ENCODE data around the gene IFNAR2.

The IFNAR2 gene

GRCh38 chr21:33265664-33266049 is 35.9 kb downstream of the IFNAR2 start:
- peak; percentile 61; the same call in 1 of the 2 replicates for TF ChIP-seq SIN3A (IDR thresholded peaks at IDR 0.05; ENCODE audit: borderline replicate concordance, insufficient read depth, low read length)
- no peak for TF ChIP-seq POLR2AphosphoS5 (IDR thresholded peaks at IDR 0.05; ENCODE audit: low read depth, low read length)
- TF ChIP-seq REST (IDR thresholded peaks at IDR 0.05; ENCODE audit: insufficient read depth in 1 of 2, low read depth in 2 of 2, low read length in 2 of 2): peak; percentile 80 to 91
- TF ChIP-seq TAF1 (IDR thresholded peaks at IDR 0.05; ENCODE audit: borderline replicate concordance, insufficient read depth, low read length): no peak

- TF ChIP-seq POLR2AphosphoS5 (IDR thresholded peaks at IDR 0.05; ENCODE audit: low read depth, low read length) (peak; percentile 67), SIN3A (IDR thresholded peaks at IDR 0.05; ENCODE audit: borderline replicate concordance, insufficient read depth, low read length) (no peak), TAF1 (IDR thresholded peaks at IDR 0.05; ENCODE audit: borderline replicate concordance, insufficient read depth, low read length) (0 out of 2 replicates have a peak, but pooled peaks have one; percentile 19), FOXP2 (optimal IDR thresholded peaks at IDR 0.05; ENCODE audit: borderline replicate concordance, extremely low read depth, extremely low read length, insufficient read depth) (peak; percentile 29), REST (IDR thresholded peaks at IDR 0.05; ENCODE audit: insufficient read depth in 1 of 2, low read depth in 2 of 2, low read length in 2 of 2) (no peak)
Observed at GRCh38 chr21:33266050-33266788, 36.5 kb downstream of the IFNAR2 start, which contains the start of gene IL10RB. TSS of gene IL10RB (plus strand) at chr21:33266367. CDS start at chr21:33266466, 99 bp downstream.

- TF ChIP-seq POLR2AphosphoS5 (IDR thresholded peaks at IDR 0.05; ENCODE audit: low read depth, low read length) (0 out of 2 replicates have a peak, but pooled peaks have one; percentile 4), REST (IDR thresholded peaks at IDR 0.05; ENCODE audit: insufficient read depth in 1 of 2, low read depth in 2 of 2, low read length in 2 of 2) (no peak)
Observed at GRCh38 chr21:33266789-33267135, 37.0 kb downstream of the IFNAR2 start.

GRCh38 chr21:33267250-33267649 is 37.5 kb downstream of the IFNAR2 start:
- TF ChIP-seq POLR2AphosphoS5 (IDR thresholded peaks at IDR 0.05; ENCODE audit: low read depth, low read length) (no peak), TAF1 (IDR thresholded peaks at IDR 0.05; ENCODE audit: borderline replicate concordance, insufficient read depth, low read length) (no peak), SIN3A (IDR thresholded peaks at IDR 0.05; ENCODE audit: borderline replicate concordance, insufficient read depth, low read length) (no peak), REST (IDR thresholded peaks at IDR 0.05; ENCODE audit: insufficient read depth in 1 of 2, low read depth in 2 of 2, low read length in 2 of 2) (no peak), FOXP2 (optimal IDR thresholded peaks at IDR 0.05; ENCODE audit: borderline replicate concordance, extremely low read depth, extremely low read length, insufficient read depth) (no peak)

- TF ChIP-seq REST (IDR thresholded peaks at IDR 0.05; ENCODE audit: insufficient read depth in 1 of 2, low read depth in 2 of 2, low read length in 2 of 2): no peak
- no peak for TF ChIP-seq SIN3A (IDR thresholded peaks at IDR 0.05; ENCODE audit: borderline replicate concordance, insufficient read depth, low read length)
- no peak for TF ChIP-seq FOXP2 (optimal IDR thresholded peaks at IDR 0.05; ENCODE audit: borderline replicate concordance, extremely low read depth, extremely low read length, insufficient read depth)
- TF ChIP-seq POLR2AphosphoS5 (IDR thresholded peaks at IDR 0.05; ENCODE audit: low read depth, low read length): no peak
- no peak for TF ChIP-seq TAF1 (IDR thresholded peaks at IDR 0.05; ENCODE audit: borderline replicate concordance, insufficient read depth, low read length)
Observed at GRCh38 chr21:33268393-33268736, 38.6 kb downstream of the IFNAR2 start.
